Testis (tissue), 3 donors: Measurements from ENCODE around the gene CES2. TPM values are rescaled to one million over a fixed set of nuclear protein-coding genes. Genes with fewer than 3 reads are reported as not detected.

Experiments used
- DNase-seq: peaks from one replicate; pipeline ENCODE4 v3.0.0-alpha.2; 2019
- H3K27ac ChIP-seq, 2 donors: fragments of 200-600 bp; sonication (generic); one replicate each; pipeline ENCODE4 v1.5.1; 2019
- H3K27me3 ChIP-seq: fragments of 200-600 bp; sonication (generic); one replicate; pipeline ENCODE4 v1.5.1; 2019
- H3K36me3 ChIP-seq: fragments of 200-600 bp; sonication (generic); one replicate; pipeline ENCODE4 v1.5.1; 2017; ENCODE audit warnings: low read depth; ENCODE audit errors: missing control alignments
- H3K4me1 ChIP-seq: fragments of 200-600 bp; sonication (generic); one replicate; pipeline ENCODE4 v1.5.1; 2019
- H3K4me3 ChIP-seq, 2 donors: fragments of 200-600 bp; sonication (generic); one replicate each; pipeline ENCODE4 v1.5.1; 2017 to 2019
- H3K9me3 ChIP-seq: fragments of 200-600 bp; sonication (generic); one replicate; pipeline ENCODE4 v1.5.1; 2017
- CTCF ChIP-seq, 3 experiments: fragments of 450-650 bp in 2 of 3; fragments of 200-600 bp in 1 of 3; sonication (generic) in 1 of 3; IDR thresholded peaks; one replicate each; pipeline ENCODE4 v1.5.1; 2016 to 2019; ENCODE audit warnings: antibody characterized with exemption in 3 of 3, mild to moderate bottlenecking in 2 of 3, moderate library complexity in 1 of 3
- POLR2A ChIP-seq: fragments of 450-650 bp; IDR thresholded peaks from one replicate; pipeline ENCODE4 v1.6.1; 2017; ENCODE audit warnings: antibody characterized with exemption, mild to moderate bottlenecking, moderate library complexity
- WGBS, 2 donors: methylation state at CpG; one replicate each; pipeline ENCODE4 v1.1.5; 2018; 5-methylcytosine and 5-hydroxymethylcytosine counted together
- intact Hi-C: fragments of 100-400 bp; cut with DNase I; formaldehyde crosslinking; loops from one replicate; pipeline ENCODE4 v1.15.1; 2023; ENCODE audit warnings: low total_unique reads
- polyA plus RNA-seq: library from polyadenylated mRNA; stranded (reverse); fragments of 350-450 nt; fragmentation: Illumina TruSeq; extraction: RNeasy Lipid Tissue Mini Kit (QIAGEN cat#74804); gene quantifications from one replicate; pipeline ENCODE4 v1.2.3, GENCODE V29; 2014; ENCODE audit warnings: low read depth, low replicate concordance; ENCODE audit not compliant: insufficient read depth
- total RNA-seq, 2 donors: library from RNA; depleted of rRNA; stranded (reverse); fragments of >200 nt; gene quantifications; one replicate each; pipeline ENCODE4 v1.2.3, GENCODE V29; 2016

Gene CES2
- total and polyA plus RNA-seq, 3 donors from 2014 or later = 34.4 to 51.9 (median 49.1) TPM

GRCh38 chr16:66900721-66901441 is 34.4 kb upstream of the CES2 start:
- Histone ChIP-seq H3K36me3 (no peaks in the 10 kb centered on the region), H3K4me3 (no peak overlapping the region), H3K27me3 (no peaks in the 10 kb centered on the region), H3K4me1 (peaks cover 70% of the 10 kb centered on the region), H3K9me3 (no peaks in the 10 kb centered on the region), H3K27ac (peak overlapping the region; percentile 82 to 87)
- intact Hi-C loops = no loop called here
- TF ChIP-seq POLR2A (no peak), CTCF (IDR thresholded peaks at IDR 0.05) (no peak)
- 42 to 43% methylated on average over 5 to 7 of the region's 7 CpGs for WGBS, 2 donors
- peak; percentile 54 for DNase-seq

- WGBS, 2 donors = 82 to 89% methylated on average over 3 to 10 of the region's 10 CpGs
- no peaks in the 10 kb centered on the region for H3K36me3 ChIP-seq
- TF ChIP-seq POLR2A (no peak), CTCF (IDR thresholded peaks at IDR 0.05) (no peak)
- H3K4me1 ChIP-seq = peaks cover 74% of the 10 kb centered on the region
- DNase-seq = no peak
- H3K27me3 ChIP-seq = no peaks in the 10 kb centered on the region
- H3K27ac ChIP-seq = peak overlapping the region; percentile 82 to 87
- intact Hi-C loops = no loop called here
- H3K4me3 ChIP-seq = no peak overlapping the region
- no peaks in the 10 kb centered on the region for H3K9me3 ChIP-seq
These were observed 33.7 kb upstream of the CES2 start for GRCh38 chr16:66901626-66902025.

- no peaks in the 10 kb centered on the region for H3K9me3 ChIP-seq
- peak in 1 of 3 experiments; percentile 8 for TF ChIP-seq CTCF (IDR thresholded peaks at IDR 0.05)
- TF ChIP-seq POLR2A = no peak
- H3K36me3 ChIP-seq = no peaks in the 10 kb centered on the region
- WGBS, 2 donors = 52 to 74% methylated on average over 4 to 14 of the region's 14 CpGs
- peak overlapping the region; percentile 80 to 83 for H3K27ac ChIP-seq
- intact Hi-C loops = no loop called here
- no peak overlapping the region for H3K4me3 ChIP-seq
- no peaks in the 10 kb centered on the region for H3K27me3 ChIP-seq
- H3K4me1 ChIP-seq = peaks cover 76% of the 10 kb centered on the region
- no peak for DNase-seq
These were observed 32.4 kb upstream of the CES2 start for GRCh38 chr16:66902648-66903543.

- DNase-seq = peak; percentile 92
- Histone ChIP-seq H3K4me3 (no peak overlapping the region), H3K9me3 (no peaks in the 10 kb centered on the region), H3K27ac (peak overlapping the region; percentile 80 to 83), H3K4me1 (peaks cover 67% of the 10 kb centered on the region), H3K27me3 (no peaks in the 10 kb centered on the region), H3K36me3 (no peaks in the 10 kb centered on the region)
- WGBS, 2 donors = 56 to 65% methylated on average over 4 to 11 of the region's 11 CpGs
- intact Hi-C loops = no loop called here
- no peak for TF ChIP-seq POLR2A
- no peak for TF ChIP-seq CTCF (IDR thresholded peaks at IDR 0.05)
These were observed 31.5 kb upstream of the CES2 start for GRCh38 chr16:66903544-66904427.
